ENCODE results near the gene WDFY4. TPM values are rescaled to one million over a fixed set of nuclear protein-coding genes. Genes with fewer than 3 reads are reported as not detected.
A peak's percentile ranks its signal among the peaks of the same experiment; 100 is the strongest.

The WDFY4 gene
- total and polyA plus RNA-seq, 9 of the 15 experiments (the other 6 are each of a cell fraction or from before 2014, with no cell fraction given) = 0.01 to 0.02 (median 0.01) TPM; not detected in 6

- peaks cover 16% of the 10 kb centered on the region in 2 experiments; a peak in 4 of 5 replicates for H3K4me1 ChIP-seq (replicated peaks in 1 of 2; ENCODE audit: control insufficient read depth in 2 of 2, insufficient read depth in 2 of 2, low read length in 2 of 2)
- no peaks in the 10 kb centered on the region for H3K36me3 ChIP-seq (ENCODE audit: control insufficient read depth, insufficient read depth, low read length)
- H2AFZ ChIP-seq (ENCODE audit: low read depth, low read length) = peak overlapping the region; percentile 79; the same call in 1 of the 2 replicates
- ATAC-seq (no peak; the same call in 2 of the 3 replicates), DNase-seq (ENCODE audit: extremely low read depth in 1 of 4, low spot score in 3 of 4) (peak in 1 of 4 experiments; percentile 12), FAIRE-seq (peak; percentile 49)
- H3K79me2 ChIP-seq (ENCODE audit: control insufficient read depth, insufficient read depth, low read length) = no peaks in the 10 kb centered on the region
- H4K20me1 ChIP-seq (replicated peaks; ENCODE audit: control insufficient read depth, insufficient read depth, low read length) = 0 out of 2 replicates have a peak, but pooled peaks cover 3% of the 10 kb centered on the region
- 15% methylated on average over 8 of the region's 8 CpGs for WGBS (ENCODE audit: insufficient coverage, low coverage, missing lambda C conversion rate)
- CTCF ChIA-PET (ENCODE audit: low intra/inter-chr PET ratio) = no interaction called here
- H3K9me1 ChIP-seq (ENCODE audit: control insufficient read depth, insufficient read depth, low read length) = no peaks in the 10 kb centered on the region
- POLR2A ChIA-PET = interaction anchor here (0.6 to 3.2 kb wide), 3 partner anchors 8 to 202 kb away, joined by 3 to 20 read pairs (median 3); no protein-coding TSS in a partner anchor
- peak overlapping the region; percentile 59; the same call in 1 of the 2 replicates for H3K4me2 ChIP-seq (ENCODE audit: insufficient read depth, low read length)
- intact Hi-C loops (cut with micrococcal nuclease) = no loop called here
- in situ Hi-C loops (cut with MboI) = no loop called here
- H3K27me3 ChIP-seq (ENCODE audit: control insufficient read depth in 2 of 2, insufficient read depth in 2 of 2, low read length in 2 of 2) = peaks cover 0 to 6% of the 10 kb centered on the region in 2 experiments; a peak in 2 of 5 replicates
- H3K27ac ChIP-seq (ENCODE audit: extremely low read depth, low read depth, low read length) = no peak overlapping the region
- no peak overlapping the region for H3K4me3 ChIP-seq
- H3K9ac ChIP-seq (ENCODE audit: insufficient read depth in 1 of 2, low read depth in 2 of 2, low read length in 2 of 2) = no peak overlapping the region
- H3K9me3 ChIP-seq (replicated peaks; ENCODE audit: control insufficient read depth, insufficient read depth, low read depth, low read length) = no peaks in the 10 kb centered on the region
- no TSS peak for BruUV-seq (replicated peaks)
- TF ChIP-seq TFE3 (CRISPR knock-in tag; IDR thresholded peaks at IDR 0.05) (no peak), PRMT5 (CRISPR knock-in tag; IDR thresholded peaks at IDR 0.05) (no peak), MXI1 (IDR thresholded peaks at IDR 0.05; ENCODE audit: low read depth, low read length) (no peak), RNF219 (CRISPR knock-in tag; IDR thresholded peaks at IDR 0.05) (no peak), FOXK1 (CRISPR knock-in tag; IDR thresholded peaks at IDR 0.05; ENCODE audit: borderline replicate concordance) (no peak), THRAP3 (IDR thresholded peaks at IDR 0.05; ENCODE audit: borderline replicate concordance) (no peak), EP400 (IDR thresholded peaks at IDR 0.05) (no peak), ZNF551 (CRISPR knock-in tag; IDR thresholded peaks at IDR 0.05) (no peak), RUNX1 (IDR thresholded peaks at IDR 0.05; ENCODE audit: low read depth) (no peak), CTBP1 (IDR thresholded peaks at IDR 0.05; ENCODE audit: borderline replicate concordance) (peak; percentile 42; the same call in 1 of the 2 replicates), NR2C1 (IDR thresholded peaks at IDR 0.05) (no peak), NR2C1 (tag; IDR thresholded peaks at IDR 0.05) (peak; percentile 66), KAT7 (CRISPR knock-in tag; IDR thresholded peaks at IDR 0.05; ENCODE audit: borderline replicate concordance) (no peak), RBM22 (IDR thresholded peaks at IDR 0.05; ENCODE audit: low read depth, low read length, poor library complexity, severe bottlenecking) (no peak), GTF2B (IDR thresholded peaks at IDR 0.05; ENCODE audit: extremely low read depth, insufficient read length) (no peak), CBFA2T3 (IDR thresholded peaks at IDR 0.05) (peak; percentile 61), XRCC3 (IDR thresholded peaks at IDR 0.05) (no peak), FOXM1 (IDR thresholded peaks at IDR 0.05; ENCODE audit: low read depth) (no peak), FOXM1 (CRISPR knock-in tag; IDR thresholded peaks at IDR 0.05; ENCODE audit: low read depth) (no peak)
Measured at GRCh38 chr10:49009199-49009979, 324.7 kb downstream of the WDFY4 start.
